IPS-NIHi7 (cell line): ENCODE data around the gene SOX6.

Experiments used
- DNase-seq: peaks from one replicate; pipeline ENCODE4 v3.0.0; 2012; ENCODE audit warnings: mixed read lengths; ENCODE audit errors: extremely low spot score

The SOX6 gene

GRCh38 chr11:16318320-16318719 lies 38.0 kb downstream of the SOX6 start:
- no peak for DNase-seq

DNA sequence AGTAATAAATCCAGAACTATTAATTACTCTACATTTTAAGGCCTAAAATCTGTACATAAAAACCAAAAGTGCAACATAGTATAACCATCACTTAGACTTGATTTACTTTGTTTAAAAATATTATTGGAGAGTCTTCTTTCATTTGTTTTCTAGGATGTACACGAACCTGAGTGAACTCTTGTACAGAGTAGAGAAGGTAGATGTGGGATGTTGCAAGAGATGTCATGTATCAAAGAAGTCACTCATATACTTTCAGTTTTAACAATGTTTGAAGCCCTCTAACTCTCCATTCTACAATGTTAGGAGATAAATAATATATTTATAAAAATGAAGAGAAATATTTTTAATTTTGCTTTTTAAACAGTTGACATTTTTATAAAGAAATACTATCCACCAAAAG lies 38.6 kb downstream of the SOX6 start:
- DNase-seq: no peak

DNA sequence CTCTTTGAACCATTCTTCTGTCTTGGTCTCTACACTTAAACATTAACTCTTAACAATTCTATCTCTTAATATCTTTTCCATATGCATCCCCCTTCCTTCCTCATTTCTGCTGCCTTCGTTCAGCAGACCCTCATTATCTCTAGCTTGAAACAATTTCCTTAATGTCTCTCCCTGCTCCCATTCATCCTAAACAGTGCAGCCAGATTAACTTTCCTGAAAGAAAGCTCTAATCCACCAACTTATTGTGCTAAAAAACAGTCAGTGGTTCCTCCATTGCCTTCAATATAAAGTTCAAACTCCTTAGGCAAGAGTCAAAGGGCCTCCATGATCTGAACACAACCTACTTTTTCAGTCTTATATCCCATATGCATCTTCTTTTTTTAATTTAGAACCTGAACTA lies 42.5 kb downstream of the SOX6 start:
- DNase-seq: no peak

GRCh38 chr11:16312233-16312765 lies 44.0 kb downstream of the SOX6 start:
- no peak for DNase-seq

- DNase-seq: no peak
These were observed 44.5 kb downstream of the SOX6 start for GRCh38 chr11:16311831-16312230.

DNA sequence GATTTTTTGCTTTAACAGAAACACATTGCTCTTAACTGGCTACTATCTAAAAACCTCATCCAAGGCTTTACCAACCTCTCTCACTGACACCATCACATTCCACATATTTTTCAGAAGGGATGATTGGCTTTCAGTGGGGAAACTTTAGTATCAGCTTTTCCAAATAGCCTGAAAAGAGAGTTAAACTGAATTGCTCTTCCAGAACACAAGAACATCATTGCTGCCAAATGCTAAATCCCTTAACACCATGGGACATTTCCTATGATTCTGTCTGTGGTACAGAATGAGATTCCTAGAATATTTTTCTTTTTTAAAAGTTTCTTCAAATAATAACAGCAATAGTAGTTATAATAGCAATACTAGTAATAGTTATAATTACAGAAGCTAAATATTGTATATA lies 45.4 kb downstream of the SOX6 start:
- DNase-seq: no peak

DNA sequence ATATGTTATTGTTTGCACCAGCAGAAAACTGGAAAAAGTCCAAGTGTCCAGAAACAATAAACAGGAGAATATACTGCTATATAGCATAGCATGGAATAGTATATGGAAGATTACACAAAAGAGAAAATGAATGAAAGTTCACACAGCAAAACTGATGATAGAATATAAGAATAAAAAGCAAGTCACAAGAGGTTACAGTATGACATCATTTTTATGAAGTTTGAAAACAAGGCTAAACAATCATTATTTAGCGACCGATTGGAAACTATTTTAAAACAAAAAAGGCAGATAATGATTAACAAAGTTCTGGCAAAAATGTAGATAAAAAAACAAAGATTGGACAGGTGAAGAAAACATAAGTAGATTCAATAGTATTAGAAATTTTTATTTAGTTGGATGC lies 47.1 kb downstream of the SOX6 start:
- DNase-seq: no peak

DNA sequence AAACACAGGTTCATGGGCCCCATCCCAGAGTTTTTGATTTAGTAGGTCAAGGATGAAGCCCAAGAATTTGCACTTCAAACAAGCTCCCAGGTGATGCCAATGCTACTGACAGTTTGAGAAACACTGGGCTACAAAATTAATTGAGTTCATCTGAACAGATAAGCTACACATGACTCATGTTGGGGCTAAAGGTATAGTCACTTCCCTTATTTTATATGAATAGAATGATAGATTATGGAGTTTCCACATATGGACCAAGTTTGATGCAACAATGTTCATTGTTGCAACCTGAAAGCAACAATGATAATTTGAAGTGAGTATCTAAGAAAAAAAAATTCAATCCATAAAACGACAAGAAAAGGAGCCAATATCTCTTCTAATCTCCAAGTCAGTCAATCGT lies 54.9 kb downstream of the SOX6 start:
- DNase-seq: no peak

- DNase-seq: no peak
These were observed 56.2 kb downstream of the SOX6 start for GRCh38 chr11:16299884-16300782.

DNA sequence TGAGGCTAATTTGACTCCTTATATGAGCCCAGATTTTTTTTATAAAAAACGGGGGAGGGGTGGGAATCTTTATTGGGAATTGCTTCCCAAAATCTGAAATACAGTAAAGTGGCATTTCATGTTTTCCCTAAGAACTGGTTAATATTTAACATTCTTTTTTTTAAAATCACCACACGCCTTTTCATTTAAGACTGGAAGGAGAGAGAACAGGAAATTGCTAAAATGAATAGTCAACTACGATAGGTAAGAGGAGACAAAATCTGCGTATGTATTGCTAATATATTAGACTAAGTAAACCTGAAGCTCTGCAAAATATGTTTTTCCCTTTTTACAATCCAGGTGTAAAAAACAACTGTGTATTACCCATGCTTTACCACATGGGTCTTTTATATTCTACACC lies 57.0 kb downstream of the SOX6 start:
- DNase-seq: no peak

- no peak for DNase-seq
These were observed 59.0 kb downstream of the SOX6 start for GRCh38 chr11:16297332-16297731.

- no peak for DNase-seq
These were observed 60.1 kb downstream of the SOX6 start for GRCh38 chr11:16296273-16296672.

DNA sequence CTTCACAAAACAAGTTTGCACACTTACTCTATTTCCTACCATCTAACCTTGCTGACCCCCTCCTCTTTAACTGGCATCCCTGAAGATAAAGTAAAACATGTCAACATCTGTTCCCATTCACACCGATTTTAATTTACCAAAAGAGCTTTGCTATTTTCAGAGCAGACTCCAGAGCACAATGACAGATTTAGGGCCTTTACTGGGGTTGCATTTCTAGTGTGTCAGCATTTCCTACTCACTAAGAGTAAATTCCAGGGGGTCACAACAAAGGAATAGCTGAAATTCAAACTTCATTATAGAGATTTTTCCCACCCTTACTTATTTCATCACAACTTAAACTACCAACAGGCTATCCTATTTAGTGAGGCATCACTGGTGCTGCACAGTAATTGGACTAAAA lies 60.8 kb downstream of the SOX6 start:
- no peak for DNase-seq

- no peak for DNase-seq
These were observed 63.1 kb downstream of the SOX6 start for GRCh38 chr11:16293204-16293681.

- DNase-seq: no peak
These were observed 64.0 kb downstream of the SOX6 start for GRCh38 chr11:16292167-16292859.

DNA sequence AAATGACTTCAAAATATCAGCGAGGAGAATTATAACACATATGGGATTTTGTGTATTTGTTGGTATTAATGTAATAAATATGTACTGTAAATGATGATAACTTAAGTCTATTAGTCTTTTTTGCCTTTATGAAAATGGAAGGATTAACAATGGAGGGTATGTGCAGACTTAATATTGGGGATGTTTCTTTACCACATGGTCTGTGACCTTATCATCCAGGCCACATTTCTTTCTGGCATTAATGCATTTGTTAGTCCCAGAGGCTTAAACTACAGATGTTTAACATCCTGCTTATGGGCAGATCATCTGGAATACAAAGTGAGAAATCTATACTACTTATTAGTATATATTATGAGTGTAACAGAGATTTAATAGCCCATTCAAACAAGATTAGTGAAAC lies 64.6 kb downstream of the SOX6 start:
- DNase-seq: no peak

DNA sequence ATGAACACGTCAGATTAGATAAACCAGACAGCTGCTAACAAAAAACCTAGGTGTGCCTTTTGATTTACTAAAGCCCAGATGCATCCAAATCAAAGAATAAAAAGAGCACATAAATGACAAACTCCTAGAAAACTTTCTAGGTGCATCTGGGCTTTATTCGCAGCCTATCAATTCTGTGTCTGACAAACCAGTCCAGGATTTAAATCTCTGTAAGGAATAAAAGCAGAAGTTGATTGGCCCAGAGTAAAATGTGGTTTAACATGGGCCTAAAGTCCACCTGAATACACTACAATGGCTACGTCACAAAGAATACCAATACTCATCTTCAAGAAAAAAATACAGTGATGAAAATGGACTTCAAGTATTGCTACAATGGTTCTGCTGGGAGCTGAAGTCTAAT lies 66.8 kb downstream of the SOX6 start:
- no peak for DNase-seq

- DNase-seq: no peak
These were observed 68.6 kb downstream of the SOX6 start for GRCh38 chr11:16287630-16288280.

DNA sequence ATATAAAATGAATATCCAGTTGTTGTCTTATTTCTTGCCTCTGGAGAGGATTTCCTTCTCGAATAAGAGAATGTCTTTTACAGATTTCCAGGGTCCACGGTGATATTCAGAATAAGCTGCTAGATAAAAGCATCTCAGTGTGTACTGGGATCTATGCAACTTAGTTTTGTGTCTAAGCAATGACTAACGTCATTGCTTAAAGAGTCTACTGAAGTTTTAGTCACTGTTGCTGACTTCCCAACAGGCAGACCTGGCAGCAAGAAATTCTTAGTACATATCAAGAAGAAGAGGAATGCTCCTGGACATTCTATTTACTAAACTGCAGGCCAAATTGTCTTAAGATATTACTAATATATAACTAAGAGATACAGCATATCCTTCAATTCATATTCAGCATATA lies 70.3 kb downstream of the SOX6 start:
- no peak for DNase-seq

- no peak for DNase-seq
These were observed 76.1 kb downstream of the SOX6 start for GRCh38 chr11:16280256-16280682.

GRCh38 chr11:16279524-16279923 lies 76.8 kb downstream of the SOX6 start:
- no peak for DNase-seq

- no peak for DNase-seq
These were observed 77.4 kb downstream of the SOX6 start for GRCh38 chr11:16278979-16279378.
